HEK293T (cell line): ENCODE data around the gene DDX20.

Source experiments
- ARNT ChIP-seq: fragments of 450-650 bp; IDR thresholded peaks from 2 replicates; pipeline ENCODE4 v1.6.1; 2017; ENCODE audit warnings: mild to moderate bottlenecking
- FOXM1 ChIP-seq: fragments of 450-650 bp; IDR thresholded peaks from 2 replicates; pipeline ENCODE4 v1.6.1; 2017; ENCODE audit warnings: mild to moderate bottlenecking, borderline replicate concordance
- HDGF ChIP-seq: fragments of 450-650 bp; IDR thresholded peaks from 2 replicates; pipeline ENCODE4 v1.6.1; 2017; ENCODE audit warnings: antibody characterized with exemption, borderline replicate concordance
- SP1 ChIP-seq: fragments of 450-650 bp; IDR thresholded peaks from 2 replicates; pipeline ENCODE4 v1.6.1; 2017
- SUZ12 ChIP-seq: fragments of 450-650 bp; IDR thresholded peaks from 2 replicates; pipeline ENCODE4 v1.6.1; 2016; ENCODE audit warnings: mild to moderate bottlenecking
- TARDBP ChIP-seq: fragments of 450-650 bp; IDR thresholded peaks from 2 replicates; pipeline ENCODE4 v1.6.1; 2016

DNA sequence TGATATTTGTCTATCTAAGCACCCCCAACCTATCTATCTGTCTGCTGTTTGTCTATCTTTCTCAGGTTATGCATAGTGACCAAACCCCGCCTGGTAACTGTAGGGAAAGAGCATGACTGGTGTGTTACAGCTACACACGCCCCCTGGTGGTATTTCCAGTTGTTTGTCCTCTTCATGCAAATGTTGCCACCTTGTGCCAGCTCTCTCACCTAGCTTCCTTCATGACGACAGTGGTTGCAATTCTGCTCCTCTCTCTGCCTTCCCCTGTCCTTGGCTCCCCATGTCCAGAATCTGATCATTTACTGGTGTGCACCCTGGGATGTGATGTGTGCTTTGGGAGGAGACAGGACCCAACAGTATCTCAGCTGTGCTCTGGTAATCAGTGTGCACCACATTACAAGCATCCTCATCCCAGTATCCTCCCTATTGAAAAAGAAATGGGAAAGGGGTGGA, 8.4 kb upstream of the DDX20 start:
- TF ChIP-seq FOXM1: 0 out of 2 replicates have a peak, but pooled peaks have one; percentile 49
- TF ChIP-seq TARDBP: no peak
- no peak for TF ChIP-seq SUZ12
- TF ChIP-seq ARNT: no peak
- TF ChIP-seq HDGF: no peak
- no peak for TF ChIP-seq SP1
